Stimulated activated CD8-positive, alpha-beta memory T cell treated with anti-CD3 and anti-CD28 coated beads, Interleukin-12 subunit alpha, Interleukin-12 subunit beta, amount 100 ng/mL, for 4 hours (primary cell): Measurements from ENCODE around the gene UBA1.
"Not testable (repeated sequence)": the region's sequence is repeated elsewhere in the genome, so short reads cannot be mapped to it uniquely, and the experiment has no call there.

Experiments
- DNase-seq: peaks from one replicate; pipeline ENCODE4 v3.0.0-alpha.2; 2020; ENCODE audit warnings: low read depth

The UBA1 gene

GRCh38 chrX:47229427-47229826 is 35.8 kb downstream of the UBA1 start:
- DNase-seq: no peak

- DNase-seq: no peak
Measured at GRCh38 chrX:47230136-47230868, 36.7 kb downstream of the UBA1 start.

- DNase-seq: no peak
Measured at GRCh38 chrX:47231167-47231566, 37.5 kb downstream of the UBA1 start.

GRCh38 chrX:47232197-47232802 is 38.7 kb downstream of the UBA1 start:
- no peak for DNase-seq

GRCh38 chrX:47232803-47233332 is 39.2 kb downstream of the UBA1 start, which contains the start of gene USP11:
USP11 (plus strand) TSS chrX:47233009; CDS start chrX:47233044, 35 bp downstream.
- DNase-seq: peak; percentile 34

GRCh38 chrX:47233333-47234113 is 39.9 kb downstream of the UBA1 start:
- DNase-seq: peak; percentile 91

GRCh38 chrX:47234583-47234982 is 41.0 kb downstream of the UBA1 start:
- DNase-seq: no peak

GRCh38 chrX:47235691-47236103 is 42.1 kb downstream of the UBA1 start:
- no peak for DNase-seq

GRCh38 chrX:47239199-47239598 is 45.6 kb downstream of the UBA1 start:
- DNase-seq: no peak

- no peak for DNase-seq
Measured at GRCh38 chrX:47239898-47240545, 46.4 kb downstream of the UBA1 start.

GRCh38 chrX:47240619-47241018 is 47.0 kb downstream of the UBA1 start:
- DNase-seq: no peak

GRCh38 chrX:47241201-47242011 is 47.8 kb downstream of the UBA1 start:
- DNase-seq: no peak

GRCh38 chrX:47242321-47242720 is 48.7 kb downstream of the UBA1 start:
- no peak for DNase-seq

GRCh38 chrX:47243351-47243750 is 49.7 kb downstream of the UBA1 start:
- no peak for DNase-seq

GRCh38 chrX:47244676-47245075 is 51.0 kb downstream of the UBA1 start:
- DNase-seq: no peak

GRCh38 chrX:47245156-47245555 is 51.5 kb downstream of the UBA1 start:
- DNase-seq: no peak

GRCh38 chrX:47247206-47247998 is 53.8 kb downstream of the UBA1 start:
- no peak for DNase-seq

GRCh38 chrX:47247999-47248320 is 54.3 kb downstream of the UBA1 start:
- no peak for DNase-seq

- no peak for DNase-seq
Measured at GRCh38 chrX:47248576-47248975, 54.9 kb downstream of the UBA1 start.

- DNase-seq: no peak
Measured at GRCh38 chrX:47250017-47250347, 56.4 kb downstream of the UBA1 start.

GRCh38 chrX:47257620-47258019 is 64.0 kb downstream of the UBA1 start:
- DNase-seq: not testable (repeated sequence)
